HG02571 (cell line): ENCODE data around the gene CXCL6.

ENCODE experiments used
- ATAC-seq: cut with Tn5 transposase; IDR thresholded peaks from one replicate; pipeline ENCODE4 v1.9.1; 2021; ENCODE audit warnings: mild to moderate bottlenecking, moderate library complexity; ENCODE audit not compliant: unreplicated experiment

Gene CXCL6

GRCh38 chr4:73836373-73837279 lies at the start of gene CXCL6:
Gene CXCL6 (plus strand): TSS chr4:73836678. CDS start chr4:73836751, 73 bp downstream.
- no peak for ATAC-seq

- no peak for ATAC-seq
These were observed 48.1 kb upstream of the CXCL6 start for GRCh38 chr4:73788411-73788810.

GRCh38 chr4:73798842-73799241 lies 37.6 kb upstream of the CXCL6 start:
- ATAC-seq: no peak

- no peak for ATAC-seq
These were observed 36.3 kb upstream of the CXCL6 start for GRCh38 chr4:73800206-73800605.

GRCh38 chr4:73801692-73802091 lies 34.8 kb upstream of the CXCL6 start:
- no peak for ATAC-seq

GRCh38 chr4:73803213-73803612 lies 33.3 kb upstream of the CXCL6 start:
- ATAC-seq: no peak

GRCh38 chr4:73810191-73810590 lies 26.3 kb upstream of the CXCL6 start:
- ATAC-seq: no peak

- no peak for ATAC-seq
These were observed 24.6 kb upstream of the CXCL6 start for GRCh38 chr4:73811841-73812240.

- no peak for ATAC-seq
These were observed 21.8 kb upstream of the CXCL6 start for GRCh38 chr4:73814679-73815078.

GRCh38 chr4:73815145-73815544 lies 21.3 kb upstream of the CXCL6 start:
- ATAC-seq: no peak

- no peak for ATAC-seq
These were observed 19.7 kb upstream of the CXCL6 start for GRCh38 chr4:73816814-73817213.

- no peak for ATAC-seq
These were observed 19.1 kb upstream of the CXCL6 start for GRCh38 chr4:73817341-73817740.

- no peak for ATAC-seq
These were observed 15.2 kb upstream of the CXCL6 start for GRCh38 chr4:73821325-73821724.

- no peak for ATAC-seq
These were observed 14.1 kb upstream of the CXCL6 start for GRCh38 chr4:73822389-73822788.

GRCh38 chr4:73822812-73823504 lies 13.5 kb upstream of the CXCL6 start:
- ATAC-seq: no peak

- no peak for ATAC-seq
These were observed 12.7 kb upstream of the CXCL6 start for GRCh38 chr4:73823760-73824159.

GRCh38 chr4:73828956-73829355 lies 7.5 kb upstream of the CXCL6 start:
- no peak for ATAC-seq

GRCh38 chr4:73831569-73831968 lies 4.9 kb upstream of the CXCL6 start:
- ATAC-seq: no peak

GRCh38 chr4:73832651-73833237 lies 3.7 kb upstream of the CXCL6 start:
- no peak for ATAC-seq

- ATAC-seq: no peak
These were observed 2.6 kb downstream of the CXCL6 start for GRCh38 chr4:73839071-73839470.

- no peak for ATAC-seq
These were observed 3.2 kb downstream of the CXCL6 start for GRCh38 chr4:73839715-73840114.
